H1 (cell line): ENCODE results near the gene MRGPRE. TPM values are rescaled to one million over a fixed set of nuclear protein-coding genes. Genes with fewer than 3 reads are reported as not detected.

Experiments used
- CTCF ChIA-PET: fragments of 300-600 bp; sonication (Branson Sonifier 250); formaldehyde crosslinking; loops from one replicate; lab custom pipeline; 2021; ENCODE audit not compliant: partially characterized antibody; lab: Charles Lee
- POLR2A ChIA-PET: fragments of 300-600 bp; sonication (Branson Sonifier 250); formaldehyde crosslinking; loops from one replicate; lab custom pipeline; 2021; ENCODE audit warnings: inconsistent platforms; ENCODE audit not compliant: partially characterized antibody; lab: Charles Lee
- DNase-seq, 2 experiments: peaks; one replicate each; pipeline versions ENCODE4 v3.0.0 to v3.0.0-alpha.2; 2010 to 2022; ENCODE audit warnings: low spot score in 2 of 2, low read depth in 1 of 2, mixed read lengths in 1 of 2
- FAIRE-seq: peaks from 2 replicates; lab custom pipeline; 2011; peaks lifted over from hg19 to GRCh38; lab: Jason Lieb, UNC
- H2AFZ ChIP-seq: 2 replicates; pipeline ENCODE4 v1.8.1; 2012; ENCODE audit warnings: low read length, inconsistent platforms
- H2AK5ac ChIP-seq: 2 replicates; pipeline ENCODE4 v1.6.1; 2013; ENCODE audit warnings: low read depth, low read length
- H2BK120ac ChIP-seq: replicated peaks from 2 replicates; pipeline ENCODE3; 2013; ENCODE audit warnings: low read depth, low read length, inconsistent platforms
- H2BK12ac ChIP-seq: 2 replicates; pipeline ENCODE4 v1.6.1; 2013; ENCODE audit warnings: low read depth, low read length
- H2BK15ac ChIP-seq: 2 replicates; pipeline ENCODE4 v1.6.1; 2013; ENCODE audit warnings: low read length
- H2BK20ac ChIP-seq: 2 replicates; pipeline ENCODE4 v1.6.1; 2013; ENCODE audit warnings: low read length
- H2BK5ac ChIP-seq: 2 replicates; pipeline ENCODE4 v1.6.1; 2013; ENCODE audit warnings: low read depth, low read length
- H3K14ac ChIP-seq: 2 replicates; pipeline ENCODE4 v1.6.1; 2013; ENCODE audit warnings: inconsistent platforms; ENCODE audit not compliant: insufficient read length
- H3K18ac ChIP-seq: 2 replicates; pipeline ENCODE4 v1.6.1; 2013; ENCODE audit warnings: low read length; ENCODE audit errors: extremely low read depth
- H3K23ac ChIP-seq: 2 replicates; pipeline ENCODE4 v1.6.1; 2013; ENCODE audit warnings: inconsistent platforms; ENCODE audit not compliant: insufficient read length
- H3K23me2 ChIP-seq: 2 replicates; pipeline ENCODE4 v1.6.1; 2013; ENCODE audit warnings: low read depth, low read length
- H3K27ac ChIP-seq: 2 replicates; pipeline ENCODE4 v1.6.1; 2011; ENCODE audit warnings: low read depth, low read length, inconsistent platforms
- H3K27me3 ChIP-seq, 4 experiments: replicated peaks in 1 of 4; 1 replicate in 1 of 4; 2 replicates in 3 of 4; pipeline versions ENCODE4 v1.6.1 to v1.8.1; 2011 to 2013; ENCODE audit warnings: low read length in 3 of 4, mild to moderate bottlenecking in 3 of 4, inconsistent platforms in 2 of 4, mixed read lengths in 2 of 4, moderate library complexity in 1 of 4; ENCODE audit not compliant: control insufficient read depth in 3 of 4, insufficient read depth in 3 of 4; ENCODE audit errors: extremely low read depth in 1 of 4
- H3K36me3 ChIP-seq, 4 experiments: 2 replicates each; pipeline versions ENCODE4 v1.6.1 to v1.8.1; 2011 to 2013; ENCODE audit warnings: mild to moderate bottlenecking in 4 of 4, low read length in 3 of 4, moderate library complexity in 2 of 4, control low read depth in 1 of 4, inconsistent platforms in 1 of 4; ENCODE audit not compliant: insufficient read depth in 4 of 4, control insufficient read depth in 2 of 4
- H3K4ac ChIP-seq: replicated peaks from 2 replicates; pipeline ENCODE3; 2013; ENCODE audit warnings: low read length, low read depth, mixed read lengths, inconsistent platforms; ENCODE audit not compliant: insufficient read length
- H3K4me1 ChIP-seq, 4 experiments: replicated peaks in 1 of 4; 1 replicate in 1 of 4; 2 replicates in 3 of 4; pipeline versions ENCODE4 v1.6.1 to v1.8.1; 2011 to 2013; ENCODE audit warnings: low read length in 3 of 4, inconsistent platforms in 2 of 4, mixed read lengths in 1 of 4; ENCODE audit not compliant: insufficient read depth in 4 of 4, control insufficient read depth in 3 of 4
- H3K4me2 ChIP-seq, 2 experiments: 2 replicates each; pipeline versions ENCODE4 v1.6.1 to v1.8.1; 2011 to 2013; ENCODE audit warnings: low read depth in 2 of 2, low read length in 2 of 2, control low read depth in 1 of 2, inconsistent platforms in 1 of 2, mild to moderate bottlenecking in 1 of 2; ENCODE audit not compliant: insufficient read depth in 1 of 2
- H3K4me3 ChIP-seq, 4 experiments: fragments of 200-600, 300-600 bp in 1 of 4; sonication (generic), shearing (Covaris generic), sonication (Bioruptor Twin) in 1 of 4; 2 replicates each; pipeline versions ENCODE4 v1.5.1 to v1.8.1; 2011 to 2016; ENCODE audit warnings: low read length in 4 of 4, low read depth in 3 of 4, control low read depth in 2 of 4, inconsistent platforms in 2 of 4, mild to moderate bottlenecking in 2 of 4, mixed read lengths in 1 of 4, moderate library complexity in 1 of 4; ENCODE audit not compliant: insufficient read depth in 2 of 4; ENCODE audit errors: extremely low read depth in 1 of 4
- H3K56ac ChIP-seq: replicated peaks from 2 replicates; pipeline ENCODE3; 2013; ENCODE audit warnings: low read depth, mild to moderate bottlenecking, mixed read lengths, low read length, inconsistent platforms; ENCODE audit not compliant: insufficient read length
- H3K79me1 ChIP-seq: 2 replicates; pipeline ENCODE4 v1.6.1; 2013; ENCODE audit warnings: low read depth, low read length, control low read depth
- H3K79me2 ChIP-seq, 2 experiments: 2 replicates each; pipeline versions ENCODE4 v1.6.1 to v1.8.1; 2012 to 2013; ENCODE audit warnings: low read length in 2 of 2, mild to moderate bottlenecking in 2 of 2, inconsistent platforms in 1 of 2; ENCODE audit not compliant: insufficient read depth in 2 of 2, control insufficient read depth in 1 of 2
- H3K9ac ChIP-seq, 4 experiments: replicated peaks in 1 of 4; 1 replicate in 1 of 4; 2 replicates in 3 of 4; pipeline versions ENCODE4 v1.6.1 to v1.8.1; 2011 to 2013; ENCODE audit warnings: low read depth in 3 of 4, low read length in 3 of 4, control low read depth in 2 of 4, mild to moderate bottlenecking in 2 of 4, moderate library complexity in 2 of 4, inconsistent platforms in 1 of 4; ENCODE audit errors: extremely low read depth in 1 of 4
- H3K9me3 ChIP-seq, 2 experiments: 2 replicates each; pipeline versions ENCODE4 v1.6.1 to v1.8.1; 2012 to 2013; ENCODE audit warnings: mild to moderate bottlenecking in 2 of 2, moderate library complexity in 2 of 2, control low read depth in 1 of 2, inconsistent platforms in 1 of 2, low read depth in 1 of 2, low read length in 1 of 2, mixed read lengths in 1 of 2; ENCODE audit not compliant: insufficient read depth in 2 of 2
- H4K20me1 ChIP-seq, 2 experiments: replicated peaks in 1 of 2; 2 replicates each; pipeline versions ENCODE3 to v1.8.1; 2011 to 2013; ENCODE audit warnings: inconsistent platforms in 2 of 2, low read length in 2 of 2, mild to moderate bottlenecking in 1 of 2; ENCODE audit not compliant: insufficient read depth in 2 of 2, control insufficient read depth in 1 of 2
- H4K5ac ChIP-seq: 2 replicates; pipeline ENCODE4 v1.6.1; 2013; ENCODE audit warnings: low read length, low read depth, mixed read lengths, inconsistent platforms; ENCODE audit not compliant: insufficient read length
- H4K8ac ChIP-seq: 2 replicates; pipeline ENCODE4 v1.8.0; 2013; ENCODE audit warnings: mild to moderate bottlenecking, moderate library complexity, low read length, inconsistent platforms; ENCODE audit not compliant: insufficient read depth; ENCODE audit errors: extremely low read depth
- H4K91ac ChIP-seq: replicated peaks from 2 replicates; pipeline ENCODE3; 2013; ENCODE audit warnings: low read length, mixed read lengths, inconsistent platforms; ENCODE audit not compliant: insufficient read length
- BRCA1 ChIP-seq: IDR thresholded peaks from 2 replicates; pipeline ENCODE4 v1.6.1; 2012; ENCODE audit warnings: low read depth, low read length, improper control_type of control experiment
- CHD1 ChIP-seq: IDR thresholded peaks from 2 replicates; pipeline ENCODE4 v1.6.1; 2012; ENCODE audit warnings: low read depth, low read length, improper control_type of control experiment
- CREB1 ChIP-seq: IDR thresholded peaks from 2 replicates; pipeline ENCODE4 v1.6.1; 2012; ENCODE audit warnings: inconsistent platforms
- NRF1 ChIP-seq: IDR thresholded peaks from 2 replicates; pipeline ENCODE4 v1.6.1; 2011; ENCODE audit warnings: mild to moderate bottlenecking, low read depth, low read length, improper control_type of control experiment
- RAD21 ChIP-seq, 2 experiments: IDR thresholded peaks in 1 of 2; conservative IDR thresholded peaks in 1 of 2; 2 replicates each; pipeline ENCODE4 v1.6.1; 2011; ENCODE audit warnings: low read depth in 2 of 2, low read length in 2 of 2, improper control_type of control experiment in 1 of 2, inconsistent platforms in 1 of 2, mild to moderate bottlenecking in 1 of 2, moderate library complexity in 1 of 2
- SP2 ChIP-seq: IDR thresholded peaks from 2 replicates; pipeline ENCODE4 v1.6.1; 2012; ENCODE audit warnings: mild to moderate bottlenecking, low read length, inconsistent platforms
- SRF ChIP-seq: IDR thresholded peaks from 2 replicates; pipeline ENCODE4 v1.6.1; 2011; ENCODE audit warnings: mild to moderate bottlenecking, low read depth, low read length, moderate library complexity
- TAF1 ChIP-seq: IDR thresholded peaks from 2 replicates; pipeline ENCODE4 v1.6.1; 2011; ENCODE audit warnings: mild to moderate bottlenecking, low read depth, low read length
- WGBS, 2 experiments: shearing (Covaris generic) in 1 of 2; methylation state at CpG; one replicate each; pipeline versions ENCODE4 v1.1.6 to v1.1.7; 2013 to 2015; ENCODE audit warnings: low lambda C conversion rate in 2 of 2, mixed read lengths in 2 of 2, inconsistent platforms in 1 of 2, low coverage in 1 of 2, missing lambda C conversion rate in 1 of 2; ENCODE audit not compliant: insufficient replicate concordance in 2 of 2, insufficient coverage in 1 of 2, insufficient read length in 1 of 2; ENCODE audit errors: extremely low coverage in 1 of 2, missing lambda C conversion rate in 1 of 2; 5-methylcytosine and 5-hydroxymethylcytosine counted together
- polyA plus RNA-seq, 7 experiments: library from polyadenylated mRNA; depleted of rRNA in 3 of 7; stranded (reverse) in 5 of 7; unstranded in 2 of 7; fragments of >200 nt in 5 of 7; fragments of 200-250 nt in 2 of 7; gene quantifications; 1 replicate in 5 of 7; 2 replicates in 1 of 7; 4 replicates in 1 of 7; pipeline versions ENCODE4 v1.2.1 to v1.2.3, GENCODE V29; 2011 to 2013; ENCODE audit warnings: missing spikeins in 2 of 7, mixed read lengths in 2 of 7
- total RNA-seq: library from RNA; stranded (reverse); fragmentation: NEBNext Ultra II Directional; extraction: Animal tissue kit (Norgen Biotek cat#: 25700); gene quantifications from 2 replicates; pipeline ENCODE4 v1.2.1, GENCODE V29; 2021
- TF ChIP-seq, protein P1 (sequence below), 3 experiments: IDR thresholded peaks; 1 replicate in 2 of 3; 2 replicates in 1 of 3; pipeline versions ENCODE4 v1.5.1 to v1.6.1; 2011; ENCODE audit warnings: low read length in 3 of 3, mild to moderate bottlenecking in 3 of 3, inconsistent platforms in 2 of 3, low read depth in 1 of 3, moderate library complexity in 1 of 3; ENCODE audit not compliant: insufficient read depth in 1 of 3; ENCODE audit errors: control extremely low read depth in 1 of 3

MRGPRE gene
- total and polyA plus RNA-seq, 2 of the 8 experiments (the other 6 are each of a cell fraction or from before 2014, with no cell fraction given): not detected

DNA sequence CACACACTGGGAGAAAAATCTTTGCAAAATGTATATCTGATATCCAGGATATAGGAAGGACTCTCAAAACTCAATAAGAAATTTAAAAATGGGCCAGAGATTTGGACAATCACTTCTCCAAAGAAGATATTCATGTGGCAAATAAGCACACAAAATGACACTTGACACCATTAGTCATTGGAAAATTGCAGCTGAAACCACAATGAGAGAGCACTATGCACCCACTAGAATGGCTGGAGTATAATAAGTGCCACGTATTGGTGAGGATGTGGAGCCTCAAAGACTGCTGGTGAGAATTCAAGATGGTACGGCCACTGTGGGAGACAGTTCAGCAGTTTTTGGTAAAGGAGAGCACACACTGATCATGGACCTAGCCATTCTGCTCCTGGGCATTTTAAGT, 54.3 kb downstream of the MRGPRE start:
- no peak overlapping the region for H4K5ac ChIP-seq
- no peak overlapping the region for H2AFZ ChIP-seq
- no peak overlapping the region for H3K27ac ChIP-seq
- no peaks in the 10 kb centered on the region for H3K79me2 ChIP-seq
- H2BK20ac ChIP-seq: no peak overlapping the region
- 0 out of 4 replicates have a peak, but pooled peaks cover 0 to 4% of the 10 kb centered on the region in 2 experiments for H3K9me3 ChIP-seq
- no peak overlapping the region for H2BK5ac ChIP-seq
- no peak overlapping the region for H3K23ac ChIP-seq
- H3K23me2 ChIP-seq: peaks cover 12% of the 10 kb centered on the region; the same call in 1 of the 2 replicates
- H4K8ac ChIP-seq: no peak overlapping the region
- H3K18ac ChIP-seq: no peak overlapping the region
- FAIRE-seq (no peak), DNase-seq (no peak)
- H3K27me3 ChIP-seq: no peaks in the 10 kb centered on the region
- peaks cover 0 to 6% of the 10 kb centered on the region in 2 experiments for H4K20me1 ChIP-seq
- H3K4me2 ChIP-seq: no peak overlapping the region
- no peaks in the 10 kb centered on the region; a peak in 1 of 8 replicates for H3K36me3 ChIP-seq
- H2BK15ac ChIP-seq: no peak overlapping the region
- H2BK120ac ChIP-seq: no peak overlapping the region
- H3K4me3 ChIP-seq: no peak overlapping the region
- no peak overlapping the region for H2AK5ac ChIP-seq
- WGBS, 2 experiments: 81% methylated on average over 2 of the region's 2 CpGs; no CpG with 5 or more reads in 1 of the 2 experiments
- no peak overlapping the region for H2BK12ac ChIP-seq
- no peak overlapping the region for H3K9ac ChIP-seq
- ChIA-PET POLR2A (interaction anchor here (1.2 kb wide), 1 partner anchor 9 kb away, joined by 3 read pairs; no protein-coding TSS in a partner anchor), CTCF (interaction anchor here (1.0 to 1.1 kb wide), 2 partner anchors 17 to 28 kb away, joined by 3 read pairs; no protein-coding TSS in a partner anchor)
- TF ChIP-seq, protein P1, sequence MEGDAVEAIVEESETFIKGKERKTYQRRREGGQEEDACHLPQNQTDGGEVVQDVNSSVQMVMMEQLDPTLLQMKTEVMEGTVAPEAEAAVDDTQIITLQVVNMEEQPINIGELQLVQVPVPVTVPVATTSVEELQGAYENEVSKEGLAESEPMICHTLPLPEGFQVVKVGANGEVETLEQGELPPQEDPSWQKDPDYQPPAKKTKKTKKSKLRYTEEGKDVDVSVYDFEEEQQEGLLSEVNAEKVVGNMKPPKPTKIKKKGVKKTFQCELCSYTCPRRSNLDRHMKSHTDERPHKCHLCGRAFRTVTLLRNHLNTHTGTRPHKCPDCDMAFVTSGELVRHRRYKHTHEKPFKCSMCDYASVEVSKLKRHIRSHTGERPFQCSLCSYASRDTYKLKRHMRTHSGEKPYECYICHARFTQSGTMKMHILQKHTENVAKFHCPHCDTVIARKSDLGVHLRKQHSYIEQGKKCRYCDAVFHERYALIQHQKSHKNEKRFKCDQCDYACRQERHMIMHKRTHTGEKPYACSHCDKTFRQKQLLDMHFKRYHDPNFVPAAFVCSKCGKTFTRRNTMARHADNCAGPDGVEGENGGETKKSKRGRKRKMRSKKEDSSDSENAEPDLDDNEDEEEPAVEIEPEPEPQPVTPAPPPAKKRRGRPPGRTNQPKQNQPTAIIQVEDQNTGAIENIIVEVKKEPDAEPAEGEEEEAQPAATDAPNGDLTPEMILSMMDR (IDR thresholded peaks at IDR 0.05; ENCODE audit: control extremely low read depth in 1 of 3, insufficient read depth in 1 of 3, low read depth in 1 of 3, low read length in 3 of 3): no peak
- TF ChIP-seq SRF: no peak
- no peak for TF ChIP-seq CREB1
- no peak for TF ChIP-seq CHD1
- no peak for TF ChIP-seq RAD21 (IDR thresholded peaks at IDR 0.05 in 1 of 2, conservative IDR thresholded peaks at IDR 0.05 in 1 of 2; ENCODE audit: low read depth in 2 of 2, low read length in 2 of 2)
- TF ChIP-seq NRF1: no peak
- TF ChIP-seq BRCA1: no peak
- no peak for TF ChIP-seq TAF1
- TF ChIP-seq SP2: no peak
- no peaks in the 10 kb centered on the region for H3K4me1 ChIP-seq
- no peaks in the 10 kb centered on the region for H3K79me1 ChIP-seq
- H4K91ac ChIP-seq: no peak overlapping the region
- H3K14ac ChIP-seq: no peak overlapping the region
- H3K56ac ChIP-seq: no peak overlapping the region
- H3K4ac ChIP-seq: no peak overlapping the region
